Lung (tissue), 12 donors: Measurements from ENCODE around the gene PASD1. TPM values are rescaled to one million over a fixed set of nuclear protein-coding genes. Genes with fewer than 3 reads are reported as not detected.
"Not testable (repeated sequence)": the region's sequence is repeated elsewhere in the genome, so short reads cannot be mapped to it uniquely, and the experiment has no call there.

ENCODE experiments used
- ATAC-seq: fragments of 200-7000 bp; cut with Tn5 transposase; one replicate; pipeline ENCODE4 v1.9.1; 2020; ENCODE audit warnings: moderate number of reproducible peaks; ENCODE audit not compliant: insufficient read depth, low FRiP score
- DNase-seq, 3 donors: peaks; one replicate each; pipeline ENCODE4 v3.0.0-alpha.2; 2013 to 2017
- H3K27ac ChIP-seq, 2 donors: one replicate each; pipeline ENCODE4 v1.5.1; 2013; ENCODE audit warnings: mild to moderate bottlenecking in 2 of 2, moderate library complexity in 2 of 2, control low read depth in 1 of 2, inconsistent platforms in 1 of 2, low read depth in 1 of 2, low read length in 1 of 2
- H3K27me3 ChIP-seq, 3 donors: one replicate each; pipeline ENCODE4 v1.5.1; 2013; ENCODE audit warnings: low read length in 2 of 3; ENCODE audit not compliant: control insufficient read depth in 3 of 3, insufficient read depth in 3 of 3
- H3K36me3 ChIP-seq, 4 donors: one replicate each; pipeline ENCODE4 v1.5.1; 2013; ENCODE audit warnings: low read length in 4 of 4, mild to moderate bottlenecking in 1 of 4, moderate library complexity in 1 of 4; ENCODE audit not compliant: control insufficient read depth in 4 of 4, insufficient read depth in 4 of 4
- H3K4me1 ChIP-seq, 5 donors: one replicate each; pipeline ENCODE4 v1.5.1; 2013; ENCODE audit warnings: low read length in 5 of 5, mild to moderate bottlenecking in 2 of 5, moderate library complexity in 1 of 5; ENCODE audit not compliant: control insufficient read depth in 5 of 5, insufficient read depth in 5 of 5
- H3K4me3 ChIP-seq: one replicate; pipeline ENCODE4 v1.5.1; 2013; ENCODE audit warnings: mild to moderate bottlenecking, control low read depth, moderate library complexity
- H3K9ac ChIP-seq, 2 donors: one replicate each; pipeline ENCODE4 v1.5.1; 2013; ENCODE audit warnings: low read length in 2 of 2, control low read depth in 1 of 2; ENCODE audit not compliant: insufficient read depth in 1 of 2
- H3K9me3 ChIP-seq, 4 donors: one replicate each; pipeline ENCODE4 v1.5.1; 2013; ENCODE audit warnings: low read length in 3 of 4, mild to moderate bottlenecking in 1 of 4, moderate library complexity in 1 of 4; ENCODE audit not compliant: control insufficient read depth in 4 of 4, insufficient read depth in 3 of 4
- WGBS, 2 donors: extraction: QIAGEN DNeasy Blood & Tissue Kit; methylation state at CpG; one replicate each; pipeline ENCODE4 v1.1.7; 2013; 5-methylcytosine and 5-hydroxymethylcytosine counted together
- polyA plus RNA-seq, 2 donors: library from polyadenylated mRNA; stranded (reverse); fragments of 200-250 nt; gene quantifications; one replicate each; pipeline ENCODE4 v1.2.1, GENCODE V29; 2013
- total RNA-seq, 2 donors: library from RNA; depleted of rRNA in 1 of 2; stranded (reverse); fragments of >200 nt in 1 of 2; gene quantifications; one replicate each; pipeline ENCODE4 v1.2.1, GENCODE V29; 2014 to 2021
- TF ChIP-seq, protein P1 (sequence below): IDR thresholded peaks from 2 replicates; pipeline ENCODE4 v1.5.1; 2012; ENCODE audit warnings: mild to moderate bottlenecking; ENCODE audit errors: control extremely low read depth, extremely low read depth
- donor health status: control.
- donor health status: control.
- donor health status: Bipolar disorder and iron deficiency.
- donor health status: healthy.
- donor health status: DM: yes; HTN: yes; CAD: no.

Gene PASD1
- total and polyA plus RNA-seq, 4 donors, result not detected

DNA sequence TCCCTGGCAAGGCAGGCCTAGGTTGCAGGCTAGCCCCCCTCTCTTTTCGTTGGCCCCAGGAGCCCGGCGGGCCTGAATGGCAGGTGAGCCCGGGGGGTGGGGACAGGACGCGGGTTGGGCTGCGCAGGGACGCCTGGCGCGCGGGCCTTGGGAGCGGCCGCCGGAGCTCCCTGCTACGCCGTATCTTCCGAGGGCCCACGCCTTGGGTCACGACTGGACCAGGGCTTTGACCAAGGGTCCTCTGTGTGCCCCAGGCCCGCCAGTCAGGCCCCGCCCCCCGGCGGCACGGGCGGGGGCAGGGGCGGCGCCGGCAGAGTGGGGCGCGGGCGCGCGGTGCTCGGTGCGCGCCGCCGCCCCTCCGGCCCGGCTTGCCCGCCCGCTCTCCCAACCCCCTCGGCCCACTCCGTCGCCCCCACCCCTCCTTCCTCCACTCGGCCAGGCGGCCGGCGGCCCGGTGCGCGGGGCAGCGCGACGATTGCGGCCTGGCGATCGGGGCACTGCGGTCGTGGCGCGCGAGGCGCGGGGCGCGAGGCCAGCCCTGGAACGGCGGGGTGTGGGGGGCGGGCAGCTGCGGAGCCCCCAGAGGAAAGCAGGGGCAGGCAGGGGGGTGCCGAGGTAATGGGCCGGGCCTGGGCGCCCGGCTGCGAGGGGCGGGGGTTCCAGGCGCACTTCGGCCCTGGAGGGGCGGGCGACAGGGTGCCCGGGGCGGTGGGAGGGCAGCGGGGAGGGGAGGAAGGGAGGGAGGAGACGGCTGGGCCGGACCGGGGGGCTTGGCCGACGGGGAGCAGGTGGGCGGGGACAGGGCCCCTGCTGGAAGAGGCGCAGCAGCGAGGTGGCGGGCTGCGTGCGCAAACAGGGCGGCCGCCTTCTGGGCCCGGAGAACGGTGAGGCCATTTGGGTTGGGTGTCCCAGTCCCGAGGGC, 131.4 kb downstream of the PASD1 start, which contains the start of gene PRRG3:
TSS of gene PRRG3 (plus strand) at position 798 of the 922 bp plus-strand sequence. CDS start 3,357 bp downstream, outside the sequence.
- peaks cover 0 to 3% (median 0%) of the 10 kb centered on the region in 4 donors for H3K9me3 ChIP-seq
- H3K36me3 ChIP-seq, result no peaks in the 10 kb centered on the region
- peaks cover 6 to 8% (median 6%) of the 10 kb centered on the region in 3 donors for H3K27me3 ChIP-seq
- 2 to 34% methylated on average over 31 to 100 of the region's 100 CpGs for WGBS, 2 donors
- peak in 2 of 3 donors; percentile 30 to 44 for DNase-seq
- H3K9ac ChIP-seq, result no peak within 1 kb of the TSS
- H3K4me3 ChIP-seq, result no peak within 1 kb of the TSS
- no peaks in the 10 kb centered on the region for H3K4me1 ChIP-seq
- no peak for ATAC-seq
- H3K27ac ChIP-seq, result peak within 1 kb of the TSS in 1 of 2 donors; percentile 21
- TF ChIP-seq, protein P1, sequence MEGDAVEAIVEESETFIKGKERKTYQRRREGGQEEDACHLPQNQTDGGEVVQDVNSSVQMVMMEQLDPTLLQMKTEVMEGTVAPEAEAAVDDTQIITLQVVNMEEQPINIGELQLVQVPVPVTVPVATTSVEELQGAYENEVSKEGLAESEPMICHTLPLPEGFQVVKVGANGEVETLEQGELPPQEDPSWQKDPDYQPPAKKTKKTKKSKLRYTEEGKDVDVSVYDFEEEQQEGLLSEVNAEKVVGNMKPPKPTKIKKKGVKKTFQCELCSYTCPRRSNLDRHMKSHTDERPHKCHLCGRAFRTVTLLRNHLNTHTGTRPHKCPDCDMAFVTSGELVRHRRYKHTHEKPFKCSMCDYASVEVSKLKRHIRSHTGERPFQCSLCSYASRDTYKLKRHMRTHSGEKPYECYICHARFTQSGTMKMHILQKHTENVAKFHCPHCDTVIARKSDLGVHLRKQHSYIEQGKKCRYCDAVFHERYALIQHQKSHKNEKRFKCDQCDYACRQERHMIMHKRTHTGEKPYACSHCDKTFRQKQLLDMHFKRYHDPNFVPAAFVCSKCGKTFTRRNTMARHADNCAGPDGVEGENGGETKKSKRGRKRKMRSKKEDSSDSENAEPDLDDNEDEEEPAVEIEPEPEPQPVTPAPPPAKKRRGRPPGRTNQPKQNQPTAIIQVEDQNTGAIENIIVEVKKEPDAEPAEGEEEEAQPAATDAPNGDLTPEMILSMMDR, result no peak

- no peaks in the 10 kb centered on the region for H3K4me1 ChIP-seq
- no peak overlapping the region for H3K27ac ChIP-seq
- peaks cover 6 to 8% (median 6%) of the 10 kb centered on the region in 3 donors for H3K27me3 ChIP-seq
- no peak overlapping the region for H3K4me3 ChIP-seq
- no peak overlapping the region for H3K9ac ChIP-seq
- 18 to 44% methylated on average over 16 to 19 of the region's 19 CpGs for WGBS, 2 donors
- H3K9me3 ChIP-seq, result peaks cover 0 to 6% (median 0%) of the 10 kb centered on the region in 4 donors
- no peak for ATAC-seq
- TF ChIP-seq, protein P1, result no peak
- no peaks in the 10 kb centered on the region for H3K36me3 ChIP-seq
- no peak for DNase-seq
Measured at GRCh38 chrX:151695583-151696340, 132.3 kb downstream of the PASD1 start.

DNA sequence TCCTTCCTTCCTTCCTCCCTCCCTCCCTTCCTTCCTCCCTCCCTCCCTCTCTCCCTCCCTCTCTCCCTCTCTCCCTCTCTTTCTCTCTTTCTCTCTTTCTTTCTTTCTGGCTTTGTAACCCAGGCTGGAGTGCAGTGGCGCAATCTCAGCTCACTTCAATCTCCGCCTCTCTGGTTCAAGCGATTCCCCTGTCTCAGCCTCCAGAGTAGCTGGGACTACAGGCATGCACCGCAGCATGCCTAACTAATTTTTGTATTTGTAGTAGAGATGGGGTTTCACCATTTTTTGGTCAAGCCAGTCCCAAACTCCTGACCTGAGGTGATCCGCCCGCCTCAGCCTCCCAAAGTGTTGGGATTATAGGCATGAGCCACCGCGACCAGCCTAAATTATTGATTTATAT, 133.6 kb downstream of the PASD1 start:
- H3K27ac ChIP-seq, H3K9me3 ChIP-seq, H3K4me3 ChIP-seq, H3K9ac ChIP-seq, DNase-seq, ATAC-seq, H3K36me3 ChIP-seq, H3K27me3 ChIP-seq, H3K4me1 ChIP-seq: not testable (repeated sequence)
- WGBS, 2 donors, result 85 to 97% methylated on average over 7 to 8 of the region's 8 CpGs

- no peak for ATAC-seq
- 67 to 84% methylated on average over 3 to 4 of the region's 4 CpGs for WGBS, 2 donors
- no peak overlapping the region for H3K4me3 ChIP-seq
Measured at GRCh38 chrX:151697522-151697921, 134.0 kb downstream of the PASD1 start.

More at GRCh38 chrX:151697522-151697921, 134.0 kb downstream of the PASD1 start:
- TF ChIP-seq, protein P1, result no peak
- peaks cover 6 to 8% (median 6%) of the 10 kb centered on the region in 3 donors for H3K27me3 ChIP-seq
- H3K4me1 ChIP-seq, result no peaks in the 10 kb centered on the region
- peak; percentile 23 to 37 (median 24) for DNase-seq
- peaks cover 0 to 6% (median 0%) of the 10 kb centered on the region in 4 donors for H3K9me3 ChIP-seq
- no peaks in the 10 kb centered on the region for H3K36me3 ChIP-seq
- no peak overlapping the region for H3K27ac ChIP-seq
- no peak overlapping the region for H3K9ac ChIP-seq
